ENCODE measurements around the gene SMIM36.

DNA sequence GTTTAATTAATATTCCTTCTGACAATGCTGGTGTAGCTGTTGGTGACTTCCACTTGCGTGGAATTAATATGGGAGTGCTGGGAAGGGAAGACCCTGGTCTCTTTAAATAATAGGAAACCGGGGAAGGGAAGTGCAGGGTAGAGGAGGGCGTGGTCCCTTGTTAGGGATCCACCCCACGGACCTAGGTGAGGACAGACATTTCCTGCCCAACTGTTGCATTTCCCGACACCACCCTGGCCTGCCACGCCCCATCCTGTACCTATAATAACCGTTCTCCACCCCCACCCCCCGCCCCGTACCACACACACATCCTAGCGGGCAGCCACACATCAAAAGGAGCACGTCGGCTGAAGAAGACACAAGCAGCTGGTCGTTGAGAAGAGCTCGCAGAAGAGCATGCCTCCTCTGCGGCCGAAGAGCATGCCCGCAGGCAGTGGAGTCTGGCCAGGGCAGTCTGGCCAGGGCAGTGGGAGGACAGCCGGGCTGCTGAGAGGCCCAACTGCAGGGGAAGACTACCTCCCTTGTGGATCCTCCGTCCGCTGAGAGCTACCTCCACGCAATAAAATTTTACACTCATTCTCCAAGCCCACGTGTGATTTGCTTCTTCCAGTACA is 52.9 kb downstream of the SMIM36 start:
- TF ChIP-seq, protein P1, sequence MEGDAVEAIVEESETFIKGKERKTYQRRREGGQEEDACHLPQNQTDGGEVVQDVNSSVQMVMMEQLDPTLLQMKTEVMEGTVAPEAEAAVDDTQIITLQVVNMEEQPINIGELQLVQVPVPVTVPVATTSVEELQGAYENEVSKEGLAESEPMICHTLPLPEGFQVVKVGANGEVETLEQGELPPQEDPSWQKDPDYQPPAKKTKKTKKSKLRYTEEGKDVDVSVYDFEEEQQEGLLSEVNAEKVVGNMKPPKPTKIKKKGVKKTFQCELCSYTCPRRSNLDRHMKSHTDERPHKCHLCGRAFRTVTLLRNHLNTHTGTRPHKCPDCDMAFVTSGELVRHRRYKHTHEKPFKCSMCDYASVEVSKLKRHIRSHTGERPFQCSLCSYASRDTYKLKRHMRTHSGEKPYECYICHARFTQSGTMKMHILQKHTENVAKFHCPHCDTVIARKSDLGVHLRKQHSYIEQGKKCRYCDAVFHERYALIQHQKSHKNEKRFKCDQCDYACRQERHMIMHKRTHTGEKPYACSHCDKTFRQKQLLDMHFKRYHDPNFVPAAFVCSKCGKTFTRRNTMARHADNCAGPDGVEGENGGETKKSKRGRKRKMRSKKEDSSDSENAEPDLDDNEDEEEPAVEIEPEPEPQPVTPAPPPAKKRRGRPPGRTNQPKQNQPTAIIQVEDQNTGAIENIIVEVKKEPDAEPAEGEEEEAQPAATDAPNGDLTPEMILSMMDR (IDR thresholded peaks at IDR 0.05 in 4 of 5, conservative IDR thresholded peaks at IDR 0.05 in 1 of 5) = no peak
- TF ChIP-seq POLR2A (IDR thresholded peaks at IDR 0.05) = no peak
